ENCODE data around the gene SLC25A25. TPM values are rescaled to one million over a fixed set of nuclear protein-coding genes. Genes with fewer than 3 reads are reported as not detected.
"Not testable (repeated sequence)": the region's sequence is repeated elsewhere in the genome, so short reads cannot be mapped to it uniquely, and the experiment has no call there.

SLC25A25 gene
- total RNA-seq, 1 donor from 2014 or later, result 11.3 TPM

- H3K27ac Mint-ChIP-seq, result peak overlapping the region; percentile 73
- no peaks in the 10 kb centered on the region for H3K27me3 Mint-ChIP-seq (ENCODE audit: low read depth)
- H3K9me3 Mint-ChIP-seq, result no peaks in the 10 kb centered on the region
- peaks cover 24% of the 10 kb centered on the region for H3K36me3 Mint-ChIP-seq (ENCODE audit: low read depth)
- peaks cover 44% of the 10 kb centered on the region for H3K4me1 Mint-ChIP-seq (ENCODE audit: low read depth)
- no peak for DNase-seq (ENCODE audit: low spot score)
- peak overlapping the region; percentile 93 for H3K4me3 Mint-ChIP-seq (ENCODE audit: low read depth)
- intact Hi-C loops (cut with micrococcal nuclease), result loop anchor here (1.0 to 10.0 kb wide), 3 partner anchors 16 to 294 kb away; partner anchors contain the start of gene SH2D3C
Observed at GRCh38 chr9:128068386-128069205, 564 bp downstream of the SLC25A25 start.

GRCh38 chr9:128070874-128071273, 2.8 kb downstream of the SLC25A25 start:
- peak overlapping the region; percentile 18 for H3K4me3 Mint-ChIP-seq (ENCODE audit: low read depth)
- H3K4me1 Mint-ChIP-seq (ENCODE audit: low read depth), result peaks cover 37% of the 10 kb centered on the region
- intact Hi-C loops (cut with micrococcal nuclease), result no loop called here
- H3K36me3 Mint-ChIP-seq (ENCODE audit: low read depth), result peaks cover 29% of the 10 kb centered on the region
- no peaks in the 10 kb centered on the region for H3K27me3 Mint-ChIP-seq (ENCODE audit: low read depth)
- peak overlapping the region; percentile 56 for H3K27ac Mint-ChIP-seq
- no peaks in the 10 kb centered on the region for H3K9me3 Mint-ChIP-seq
- DNase-seq (ENCODE audit: low spot score), result no peak

- Mint-ChIP-seq H3K4me1 (ENCODE audit: low read depth) (peaks cover 31% of the 10 kb centered on the region), H3K4me3 (ENCODE audit: low read depth) (peak overlapping the region; percentile 64), H3K27ac (peak overlapping the region; percentile 82), H3K36me3 (ENCODE audit: low read depth) (peaks cover 26% of the 10 kb centered on the region)
- H3K9me3 Mint-ChIP-seq; DNase-seq (ENCODE audit: low spot score); intact Hi-C loops (cut with micrococcal nuclease); H3K27me3 Mint-ChIP-seq (ENCODE audit: low read depth): not testable (repeated sequence)
Observed at GRCh38 chr9:128071475-128071874, 3.4 kb downstream of the SLC25A25 start.

- Mint-ChIP-seq H3K27me3 (ENCODE audit: low read depth) (no peaks in the 10 kb centered on the region), H3K4me3 (ENCODE audit: low read depth) (peak overlapping the region; percentile 64), H3K4me1 (ENCODE audit: low read depth) (peaks cover 36% of the 10 kb centered on the region), H3K36me3 (ENCODE audit: low read depth) (peaks cover 32% of the 10 kb centered on the region), H3K9me3 (no peaks in the 10 kb centered on the region), H3K27ac (peak overlapping the region; percentile 82)
- DNase-seq (ENCODE audit: low spot score), result no peak
- intact Hi-C loops (cut with micrococcal nuclease), result no loop called here
Observed at GRCh38 chr9:128072144-128073021, 4.4 kb downstream of the SLC25A25 start.

GRCh38 chr9:128073253-128073886, 5.3 kb downstream of the SLC25A25 start:
- intact Hi-C loops (cut with micrococcal nuclease), result no loop called here
- H3K27ac Mint-ChIP-seq, result no peak overlapping the region
- peaks cover 39% of the 10 kb centered on the region for H3K36me3 Mint-ChIP-seq (ENCODE audit: low read depth)
- no peak overlapping the region for H3K4me3 Mint-ChIP-seq (ENCODE audit: low read depth)
- no peaks in the 10 kb centered on the region for H3K27me3 Mint-ChIP-seq (ENCODE audit: low read depth)
- no peak for DNase-seq (ENCODE audit: low spot score)
- peaks cover 43% of the 10 kb centered on the region for H3K4me1 Mint-ChIP-seq (ENCODE audit: low read depth)
- H3K9me3 Mint-ChIP-seq, result no peaks in the 10 kb centered on the region

GRCh38 chr9:128077847-128078503, 9.9 kb downstream of the SLC25A25 start:
- H3K27me3 Mint-ChIP-seq (ENCODE audit: low read depth), result no peaks in the 10 kb centered on the region
- peaks cover 50% of the 10 kb centered on the region for H3K36me3 Mint-ChIP-seq (ENCODE audit: low read depth)
- intact Hi-C loops (cut with micrococcal nuclease), result no loop called here
- H3K4me3 Mint-ChIP-seq (ENCODE audit: low read depth), result no peak overlapping the region
- no peak for DNase-seq (ENCODE audit: low spot score)
- no peak overlapping the region for H3K27ac Mint-ChIP-seq
- no peaks in the 10 kb centered on the region for H3K9me3 Mint-ChIP-seq
- H3K4me1 Mint-ChIP-seq (ENCODE audit: low read depth), result peaks cover 38% of the 10 kb centered on the region

GRCh38 chr9:128078504-128079434, 10.7 kb downstream of the SLC25A25 start:
- H3K36me3 Mint-ChIP-seq (ENCODE audit: low read depth), result peaks cover 46% of the 10 kb centered on the region
- H3K4me1 Mint-ChIP-seq (ENCODE audit: low read depth), result peaks cover 36% of the 10 kb centered on the region
- DNase-seq (ENCODE audit: low spot score), result no peak
- H3K27me3 Mint-ChIP-seq (ENCODE audit: low read depth), result no peaks in the 10 kb centered on the region
- peak overlapping the region; percentile 23 for H3K4me3 Mint-ChIP-seq (ENCODE audit: low read depth)
- H3K9me3 Mint-ChIP-seq, result no peaks in the 10 kb centered on the region
- H3K27ac Mint-ChIP-seq, result peak overlapping the region; percentile 21
- intact Hi-C loops (cut with micrococcal nuclease), result no loop called here

- Mint-ChIP-seq H3K4me1 (ENCODE audit: low read depth) (peaks cover 41% of the 10 kb centered on the region), H3K9me3 (no peaks in the 10 kb centered on the region), H3K27ac (no peak overlapping the region), H3K4me3 (ENCODE audit: low read depth) (no peak overlapping the region), H3K36me3 (ENCODE audit: low read depth) (peaks cover 45% of the 10 kb centered on the region), H3K27me3 (ENCODE audit: low read depth) (no peaks in the 10 kb centered on the region)
- intact Hi-C loops (cut with micrococcal nuclease), result no loop called here
- no peak for DNase-seq (ENCODE audit: low spot score)
Observed at GRCh38 chr9:128080206-128080605, 12.2 kb downstream of the SLC25A25 start.

- peaks cover 50% of the 10 kb centered on the region for H3K36me3 Mint-ChIP-seq (ENCODE audit: low read depth)
- peaks cover 41% of the 10 kb centered on the region for H3K4me1 Mint-ChIP-seq (ENCODE audit: low read depth)
- DNase-seq (ENCODE audit: low spot score), result no peak
- peak overlapping the region; percentile 55 for H3K27ac Mint-ChIP-seq
- intact Hi-C loops (cut with micrococcal nuclease), result no loop called here
- no peaks in the 10 kb centered on the region for H3K27me3 Mint-ChIP-seq (ENCODE audit: low read depth)
- H3K4me3 Mint-ChIP-seq (ENCODE audit: low read depth), result no peak overlapping the region
- H3K9me3 Mint-ChIP-seq, result no peaks in the 10 kb centered on the region
Observed at GRCh38 chr9:128081056-128081455, 13.0 kb downstream of the SLC25A25 start.

- no peaks in the 10 kb centered on the region for H3K9me3 Mint-ChIP-seq
- H3K4me3 Mint-ChIP-seq (ENCODE audit: low read depth), result no peak overlapping the region
- H3K27me3 Mint-ChIP-seq (ENCODE audit: low read depth), result no peaks in the 10 kb centered on the region
- no peak overlapping the region for H3K27ac Mint-ChIP-seq
- no peak for DNase-seq (ENCODE audit: low spot score)
- H3K36me3 Mint-ChIP-seq (ENCODE audit: low read depth), result peaks cover 45% of the 10 kb centered on the region
- intact Hi-C loops (cut with micrococcal nuclease), result no loop called here
- H3K4me1 Mint-ChIP-seq (ENCODE audit: low read depth), result peaks cover 37% of the 10 kb centered on the region
Observed at GRCh38 chr9:128082151-128082550, 14.1 kb downstream of the SLC25A25 start.

- no peak for DNase-seq (ENCODE audit: low spot score)
- Mint-ChIP-seq H3K36me3 (ENCODE audit: low read depth) (peaks cover 27% of the 10 kb centered on the region), H3K9me3 (no peaks in the 10 kb centered on the region), H3K27me3 (ENCODE audit: low read depth) (no peaks in the 10 kb centered on the region), H3K27ac (no peak overlapping the region), H3K4me3 (ENCODE audit: low read depth) (no peak overlapping the region), H3K4me1 (ENCODE audit: low read depth) (peaks cover 31% of the 10 kb centered on the region)
- intact Hi-C loops (cut with micrococcal nuclease), result loop anchor here (2.0 kb wide), 1 partner anchor 16 kb away; the partner anchor contains the start of gene SLC25A25
Observed at GRCh38 chr9:128084746-128085145, 16.7 kb downstream of the SLC25A25 start.
